IMR-90 (cell line): Measurements from ENCODE around the gene UCHL5. TPM values are rescaled to one million over a fixed set of nuclear protein-coding genes. Genes with fewer than 3 reads are reported as not detected.

ENCODE experiments used
- ATAC-seq: fragments of 200-7000 bp; cut with Tn5 transposase; 2 replicates; pipeline ENCODE4 v1.9.1; 2020; ENCODE audit warnings: low read depth, mild to moderate bottlenecking, moderate library complexity
- BruUV-seq: library from RNA; stranded (reverse); fragments of 400-500 nt; replicated peaks from 2 replicates; lab custom pipeline; 2021; lab: Mats Ljungman, UMichigan
- CTCF ChIA-PET: fragments of 300-600 bp; formaldehyde crosslinking; extraction: SDS; loops from one replicate; lab custom pipeline; 2021; ENCODE audit warnings: antibody characterized with exemption; lab: Yijun Ruan, JAX
- POLR2A ChIA-PET: fragments of 300-600 bp; sonication (Branson Sonifier 250); formaldehyde crosslinking; loops from one replicate; lab custom pipeline; 2022; ENCODE audit warnings: antibody characterized with exemption; ENCODE audit not compliant: unreplicated experiment; lab: Charles Lee
- DNase-seq: peaks from one replicate; pipeline ENCODE4 v3.0.0; 2013
- H2AFZ ChIP-seq: replicated peaks from 2 replicates; pipeline ENCODE3; 2013; ENCODE audit warnings: low read length, mild to moderate bottlenecking; ENCODE audit not compliant: poor library complexity
- H2AK5ac ChIP-seq: 2 replicates; pipeline ENCODE4 v1.6.1; 2013; ENCODE audit warnings: low read depth, low read length, inconsistent platforms
- H2AK9ac ChIP-seq: replicated peaks from 2 replicates; pipeline ENCODE3; 2013; ENCODE audit warnings: mild to moderate bottlenecking, low read depth, low read length, moderate library complexity; ENCODE audit not compliant: poor library complexity
- H2BK120ac ChIP-seq: 2 replicates; pipeline ENCODE4 v1.6.1; 2013; ENCODE audit warnings: low read depth, low read length, inconsistent platforms
- H2BK15ac ChIP-seq: 3 replicates; pipeline ENCODE4 v1.6.1; 2013; ENCODE audit warnings: low read depth, low read length, inconsistent platforms
- H2BK20ac ChIP-seq: 2 replicates; pipeline ENCODE4 v1.6.1; 2013; ENCODE audit warnings: low read depth, mild to moderate bottlenecking, inconsistent platforms, low read length, moderate library complexity
- H2BK5ac ChIP-seq: 2 replicates; pipeline ENCODE4 v1.6.1; 2013; ENCODE audit warnings: mild to moderate bottlenecking, low read depth, low read length, inconsistent platforms; ENCODE audit not compliant: poor library complexity, severe bottlenecking
- H3K14ac ChIP-seq: replicated peaks from 2 replicates; pipeline ENCODE4 v1.6.1; 2013; ENCODE audit warnings: low read depth, low read length, inconsistent platforms
- H3K18ac ChIP-seq: 2 replicates; pipeline ENCODE4 v1.6.1; 2013; ENCODE audit warnings: low read depth, low read length, control low read depth
- H3K23ac ChIP-seq: 2 replicates; pipeline ENCODE4 v1.6.1; 2013; ENCODE audit warnings: low read depth, low read length, inconsistent platforms
- H3K27ac ChIP-seq: 2 replicates; pipeline ENCODE4 v1.5.1; 2013; ENCODE audit warnings: mild to moderate bottlenecking, control low read depth, low read length; ENCODE audit not compliant: insufficient read depth
- H3K27me3 ChIP-seq: 2 replicates; pipeline ENCODE4 v1.6.1; 2013; ENCODE audit warnings: low read length; ENCODE audit not compliant: control insufficient read depth, insufficient read depth
- H3K36me3 ChIP-seq: 2 replicates; pipeline ENCODE4 v1.6.1; 2013; ENCODE audit warnings: low read length, mixed read lengths; ENCODE audit not compliant: control insufficient read depth, insufficient read depth
- H3K4ac ChIP-seq: 2 replicates; pipeline ENCODE4 v1.6.1; 2013; ENCODE audit warnings: low read depth, low read length, inconsistent platforms
- H3K4me1 ChIP-seq: 2 replicates; pipeline ENCODE4 v1.6.1; 2013; ENCODE audit warnings: low read length, mixed read lengths; ENCODE audit not compliant: control insufficient read depth, insufficient read depth
- H3K4me2 ChIP-seq: 2 replicates; pipeline ENCODE4 v1.6.1; 2013; ENCODE audit warnings: low read depth, mild to moderate bottlenecking, control low read depth, low read length, moderate library complexity
- H3K4me3 ChIP-seq: 2 replicates; pipeline ENCODE4 v1.5.1; 2013; ENCODE audit warnings: low read depth, mild to moderate bottlenecking, control low read depth, low read length, moderate library complexity; ENCODE audit not compliant: insufficient read depth
- H3K56ac ChIP-seq: 2 replicates; pipeline ENCODE4 v1.6.1; 2013; ENCODE audit warnings: low read length, inconsistent platforms; ENCODE audit not compliant: insufficient read depth; ENCODE audit errors: extremely low read depth
- H3K79me1 ChIP-seq, 2 experiments: 2 replicates each; pipeline ENCODE4 v1.6.1; 2013; ENCODE audit warnings: low read length in 2 of 2, inconsistent platforms in 1 of 2, low read depth in 1 of 2
- H3K9ac ChIP-seq: 2 replicates; pipeline ENCODE4 v1.6.1; 2013; ENCODE audit warnings: low read depth, low read length, control low read depth
- H3K9me1 ChIP-seq: 2 replicates; pipeline ENCODE4 v1.6.1; 2013; ENCODE audit warnings: low read length, inconsistent platforms; ENCODE audit not compliant: insufficient read depth
- H3K9me3 ChIP-seq: 2 replicates; pipeline ENCODE4 v1.6.1; 2013; ENCODE audit warnings: low read length; ENCODE audit not compliant: control insufficient read depth, insufficient read depth
- H4K20me1 ChIP-seq: 2 replicates; pipeline ENCODE4 v1.6.1; 2013; ENCODE audit warnings: low read length, inconsistent platforms; ENCODE audit not compliant: insufficient read depth
- H4K5ac ChIP-seq: 2 replicates; pipeline ENCODE4 v1.6.1; 2013; ENCODE audit warnings: mild to moderate bottlenecking, low read depth, low read length, control low read depth
- H4K8ac ChIP-seq, 2 experiments: 2 replicates each; pipeline ENCODE4 v1.6.1; 2013; ENCODE audit warnings: low read depth in 2 of 2, low read length in 2 of 2, control low read depth in 1 of 2, inconsistent platforms in 1 of 2
- H4K91ac ChIP-seq: 2 replicates; pipeline ENCODE4 v1.6.1; 2013; ENCODE audit warnings: low read depth, low read length, inconsistent platforms; ENCODE audit not compliant: insufficient read depth
- MXI1 ChIP-seq: IDR thresholded peaks from 2 replicates; pipeline ENCODE4 v1.6.1; 2012; ENCODE audit warnings: low read depth, mild to moderate bottlenecking, low read length, moderate library complexity, borderline replicate concordance
- RAD21 ChIP-seq: IDR thresholded peaks from 2 replicates; pipeline ENCODE4 v1.6.1; 2012; ENCODE audit warnings: low read length, improper control_type of control experiment
- dilution Hi-C: fragments of 300-500 bp; cut with HindIII; formaldehyde crosslinking; loops from one replicate; pipeline ENCODE4 v1.14.3; 2018; ENCODE audit warnings: low sequenced_read_pairs; ENCODE audit not compliant: unreplicated experiment
- in situ Hi-C: fragments of 300-500 bp; cut with MboI; formaldehyde crosslinking; loops from 3 replicates; pipeline ENCODE4 v1.14.3; 2019; ENCODE audit warnings: low sequenced_read_pairs, inconsistent platforms, mixed read lengths
- intact Hi-C: fragments of 100-400 bp; cut with micrococcal nuclease; formaldehyde crosslinking; loops from 2 replicates; pipeline ENCODE4 v1.10.0; 2022
- polyA plus RNA-seq, 3 experiments: library from polyadenylated mRNA; depleted of rRNA; stranded (reverse); fragments of >200 nt; gene quantifications; 2 replicates each; pipeline ENCODE4 v1.2.3, GENCODE V29; 2012; ENCODE audit warnings: low replicate concordance in 1 of 3
- total RNA-seq: library from RNA; depleted of rRNA; stranded (reverse); fragments of >200 nt; gene quantifications from 2 replicates; pipeline ENCODE4 v1.2.3, GENCODE V29; 2012
- TF ChIP-seq, protein P1 (sequence below): conservative IDR thresholded peaks from 2 replicates; pipeline ENCODE4 v1.5.1; 2012; ENCODE audit warnings: mild to moderate bottlenecking, low read depth, low read length, improper control_type of control experiment

The UCHL5 gene
- total and polyA plus RNA-seq, 2 of the 4 experiments (the other 2 are of a cell fraction) = 12.9 to 18.4 TPM

DNA sequence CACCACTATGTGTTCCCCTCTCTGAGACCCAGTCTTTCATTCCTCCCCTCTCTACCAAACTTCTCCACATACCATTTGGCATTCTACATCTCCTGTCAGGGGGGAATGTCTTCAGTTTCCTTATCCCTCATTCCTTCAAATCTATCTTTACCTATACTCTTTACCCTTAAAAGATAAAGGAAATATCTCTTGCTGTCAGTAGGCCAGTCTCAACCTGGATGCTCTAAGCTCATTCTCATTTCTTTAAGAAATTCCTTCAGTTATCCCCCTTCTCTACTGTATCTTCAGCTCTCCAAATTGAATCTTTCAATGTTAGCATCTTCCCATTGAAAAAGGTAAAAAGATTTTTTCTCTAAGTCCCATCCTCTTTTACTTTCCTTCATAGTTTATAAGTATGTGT is 6.8 kb upstream of the UCHL5 start:
- Histone ChIP-seq H3K9me3 (no peaks in the 10 kb centered on the region), H2AK9ac (no peak overlapping the region), H3K27me3 (no peaks in the 10 kb centered on the region), H3K4me3 (no peak overlapping the region), H4K5ac (no peak overlapping the region), H3K36me3 (peaks cover 4% of the 10 kb centered on the region), H3K9ac (no peak overlapping the region), H3K23ac (no peak overlapping the region), H3K27ac (no peak overlapping the region), H2BK15ac (no peak overlapping the region), H3K56ac (no peak overlapping the region), H2AFZ (no peak overlapping the region), H3K4me1 (peaks cover 3% of the 10 kb centered on the region), H4K8ac (no peak overlapping the region), H3K79me1 (peaks cover 30 to 55% of the 10 kb centered on the region in 2 experiments), H2BK5ac (no peak overlapping the region), H2BK20ac (no peak overlapping the region), H2AK5ac (no peak overlapping the region), H3K18ac (no peak overlapping the region), H3K9me1 (peaks cover 6% of the 10 kb centered on the region), H3K4ac (no peak overlapping the region), H4K91ac (no peak overlapping the region), H3K4me2 (no peak overlapping the region), H4K20me1 (peaks cover 19% of the 10 kb centered on the region; the same call in 1 of the 2 replicates), H3K14ac (no peak overlapping the region), H2BK120ac (no peak overlapping the region)
- in situ Hi-C loops (no loop called here), dilution Hi-C loops (no loop called here), intact Hi-C loops (no loop called here)
- DNase-seq (no peak), ATAC-seq (no peak)
- POLR2A ChIA-PET = no interaction called here
- no TSS peak for BruUV-seq
- CTCF ChIA-PET = no interaction called here
- TF ChIP-seq, protein P1, sequence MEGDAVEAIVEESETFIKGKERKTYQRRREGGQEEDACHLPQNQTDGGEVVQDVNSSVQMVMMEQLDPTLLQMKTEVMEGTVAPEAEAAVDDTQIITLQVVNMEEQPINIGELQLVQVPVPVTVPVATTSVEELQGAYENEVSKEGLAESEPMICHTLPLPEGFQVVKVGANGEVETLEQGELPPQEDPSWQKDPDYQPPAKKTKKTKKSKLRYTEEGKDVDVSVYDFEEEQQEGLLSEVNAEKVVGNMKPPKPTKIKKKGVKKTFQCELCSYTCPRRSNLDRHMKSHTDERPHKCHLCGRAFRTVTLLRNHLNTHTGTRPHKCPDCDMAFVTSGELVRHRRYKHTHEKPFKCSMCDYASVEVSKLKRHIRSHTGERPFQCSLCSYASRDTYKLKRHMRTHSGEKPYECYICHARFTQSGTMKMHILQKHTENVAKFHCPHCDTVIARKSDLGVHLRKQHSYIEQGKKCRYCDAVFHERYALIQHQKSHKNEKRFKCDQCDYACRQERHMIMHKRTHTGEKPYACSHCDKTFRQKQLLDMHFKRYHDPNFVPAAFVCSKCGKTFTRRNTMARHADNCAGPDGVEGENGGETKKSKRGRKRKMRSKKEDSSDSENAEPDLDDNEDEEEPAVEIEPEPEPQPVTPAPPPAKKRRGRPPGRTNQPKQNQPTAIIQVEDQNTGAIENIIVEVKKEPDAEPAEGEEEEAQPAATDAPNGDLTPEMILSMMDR = no peak
- no peak for TF ChIP-seq RAD21
- TF ChIP-seq MXI1 = no peak
